Endodermal cell (in vitro differentiated cells): Measurements from ENCODE around the gene POMGNT1. TPM values are rescaled to one million over a fixed set of nuclear protein-coding genes. Genes with fewer than 3 reads are reported as not detected.

Source experiments
- DNase-seq: peaks from one replicate; pipeline ENCODE4 v3.0.0-alpha.2; 2017
- H3K27ac ChIP-seq: 2 replicates; pipeline ENCODE4 v1.5.1; 2013; ENCODE audit warnings: mild to moderate bottlenecking, low read depth, low read length, moderate library complexity
- H3K27me3 ChIP-seq: 2 replicates; pipeline ENCODE4 v1.6.1; 2013; ENCODE audit warnings: mild to moderate bottlenecking, low read length, moderate library complexity; ENCODE audit not compliant: insufficient read depth, control insufficient read depth, poor library complexity, severe bottlenecking
- H3K36me3 ChIP-seq: 2 replicates; pipeline ENCODE4 v1.7.0; 2013; ENCODE audit warnings: mild to moderate bottlenecking, low read length, moderate library complexity; ENCODE audit not compliant: control insufficient read depth, insufficient read depth
- H3K4me1 ChIP-seq: one replicate; pipeline ENCODE4 v1.7.0; 2013; ENCODE audit warnings: low read length; ENCODE audit not compliant: control insufficient read depth, insufficient read depth
- H3K4me3 ChIP-seq: 2 replicates; pipeline ENCODE4 v1.5.1; 2013; ENCODE audit warnings: mild to moderate bottlenecking, low read length, moderate library complexity
- H3K9ac ChIP-seq: 2 replicates; pipeline ENCODE4 v1.6.1; 2013; ENCODE audit warnings: mild to moderate bottlenecking, low read length, moderate library complexity; ENCODE audit not compliant: poor library complexity, severe bottlenecking; ENCODE audit errors: extremely low read depth
- H3K9me3 ChIP-seq: 2 replicates; pipeline ENCODE4 v1.6.1; 2013; ENCODE audit warnings: mild to moderate bottlenecking, low read length, moderate library complexity; ENCODE audit not compliant: control insufficient read depth
- H3K27ac Mint-ChIP-seq: 2 replicates; pipeline ENCODE4 v1.8.0; 2020; ENCODE audit warnings: mixed read lengths
- H3K27me3 Mint-ChIP-seq: 2 replicates; pipeline ENCODE4 v1.8.0; 2021; ENCODE audit warnings: mild to moderate bottlenecking, mixed read lengths; ENCODE audit not compliant: insufficient read depth
- H3K36me3 Mint-ChIP-seq: 2 replicates; pipeline ENCODE4 v1.8.0; 2020; ENCODE audit warnings: low read depth, mixed read lengths
- H3K4me1 Mint-ChIP-seq: 2 replicates; pipeline ENCODE4 v1.8.0; 2020; ENCODE audit warnings: mixed read lengths
- H3K4me3 Mint-ChIP-seq: 2 replicates; pipeline ENCODE4 v1.8.0; 2020; ENCODE audit warnings: mild to moderate bottlenecking, moderate library complexity, mixed read lengths
- H3K9me3 Mint-ChIP-seq: 2 replicates; pipeline ENCODE4 v1.8.0; 2020; ENCODE audit warnings: mild to moderate bottlenecking, mixed read lengths
- WGBS, 2 experiments: methylation state at CpG; one replicate each; pipeline versions ENCODE4 v1.1.5 to v1.1.7; 2013; ENCODE audit warnings: missing lambda C conversion rate in 2 of 2, mixed read lengths in 1 of 2; ENCODE audit not compliant: insufficient coverage in 1 of 2, insufficient read length in 1 of 2; 5-methylcytosine and 5-hydroxymethylcytosine counted together
- total RNA-seq, 2 donors: library from RNA; stranded (reverse); fragmentation: NEBNext Ultra II Directional in 1 of 2; extraction: Animal tissue kit (Norgen Biotek cat#: 25700) in 1 of 2; gene quantifications; 2 replicates in 1 of 2; 3 replicates in 1 of 2; pipeline ENCODE4 v1.2.1, GENCODE V29; 2021
- TF ChIP-seq, protein P1 (sequence below): fragments of 200-600 bp; sonication (generic); conservative IDR thresholded peaks from 2 replicates; pipeline ENCODE4 v1.5.0; 2021; ENCODE audit warnings: antibody characterized with exemption, mild to moderate bottlenecking

Gene POMGNT1
- total RNA-seq, 2 donors from 2014 or later, result 101 TPM

DNA sequence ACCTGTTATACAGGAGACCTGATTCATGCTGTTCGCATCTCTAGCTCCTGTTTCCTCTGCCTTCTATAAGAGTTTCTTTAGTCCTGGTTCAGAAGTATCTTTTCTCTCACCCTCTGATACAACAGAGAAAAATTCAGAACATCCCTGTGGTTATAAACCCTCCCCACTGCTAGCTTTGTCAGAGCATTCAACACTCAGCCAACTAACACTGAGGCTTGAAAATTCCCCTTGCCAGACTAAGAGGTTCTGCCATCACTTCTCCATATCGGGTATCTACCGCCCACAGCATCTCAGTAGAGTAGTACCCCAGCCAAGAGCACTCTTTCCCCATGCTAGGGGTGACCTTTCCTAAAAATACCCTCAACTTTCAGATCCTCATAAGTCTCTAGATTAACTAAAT, 46.2 kb downstream of the POMGNT1 start:
- Mint-ChIP-seq H3K36me3 (no peaks in the 10 kb centered on the region), H3K27ac (no peak overlapping the region), H3K9me3 (no peaks in the 10 kb centered on the region), H3K27me3 (no peaks in the 10 kb centered on the region), H3K4me1 (peaks cover 1% of the 10 kb centered on the region), H3K4me3 (no peak overlapping the region)
- H3K9me3 ChIP-seq, result no peaks in the 10 kb centered on the region
- H3K9ac ChIP-seq, result no peak overlapping the region
- DNase-seq, result no peak
- no peaks in the 10 kb centered on the region for H3K27me3 ChIP-seq
- no peaks in the 10 kb centered on the region for H3K36me3 ChIP-seq
- no peak overlapping the region for H3K4me3 ChIP-seq
- TF ChIP-seq, protein P1, sequence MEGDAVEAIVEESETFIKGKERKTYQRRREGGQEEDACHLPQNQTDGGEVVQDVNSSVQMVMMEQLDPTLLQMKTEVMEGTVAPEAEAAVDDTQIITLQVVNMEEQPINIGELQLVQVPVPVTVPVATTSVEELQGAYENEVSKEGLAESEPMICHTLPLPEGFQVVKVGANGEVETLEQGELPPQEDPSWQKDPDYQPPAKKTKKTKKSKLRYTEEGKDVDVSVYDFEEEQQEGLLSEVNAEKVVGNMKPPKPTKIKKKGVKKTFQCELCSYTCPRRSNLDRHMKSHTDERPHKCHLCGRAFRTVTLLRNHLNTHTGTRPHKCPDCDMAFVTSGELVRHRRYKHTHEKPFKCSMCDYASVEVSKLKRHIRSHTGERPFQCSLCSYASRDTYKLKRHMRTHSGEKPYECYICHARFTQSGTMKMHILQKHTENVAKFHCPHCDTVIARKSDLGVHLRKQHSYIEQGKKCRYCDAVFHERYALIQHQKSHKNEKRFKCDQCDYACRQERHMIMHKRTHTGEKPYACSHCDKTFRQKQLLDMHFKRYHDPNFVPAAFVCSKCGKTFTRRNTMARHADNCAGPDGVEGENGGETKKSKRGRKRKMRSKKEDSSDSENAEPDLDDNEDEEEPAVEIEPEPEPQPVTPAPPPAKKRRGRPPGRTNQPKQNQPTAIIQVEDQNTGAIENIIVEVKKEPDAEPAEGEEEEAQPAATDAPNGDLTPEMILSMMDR, result no peak
- H3K27ac ChIP-seq, result no peak overlapping the region
- WGBS, 2 experiments, result 98 to 100% methylated on average over 2 to 3 of the region's 3 CpGs
- H3K4me1 ChIP-seq, result no peaks in the 10 kb centered on the region

DNA sequence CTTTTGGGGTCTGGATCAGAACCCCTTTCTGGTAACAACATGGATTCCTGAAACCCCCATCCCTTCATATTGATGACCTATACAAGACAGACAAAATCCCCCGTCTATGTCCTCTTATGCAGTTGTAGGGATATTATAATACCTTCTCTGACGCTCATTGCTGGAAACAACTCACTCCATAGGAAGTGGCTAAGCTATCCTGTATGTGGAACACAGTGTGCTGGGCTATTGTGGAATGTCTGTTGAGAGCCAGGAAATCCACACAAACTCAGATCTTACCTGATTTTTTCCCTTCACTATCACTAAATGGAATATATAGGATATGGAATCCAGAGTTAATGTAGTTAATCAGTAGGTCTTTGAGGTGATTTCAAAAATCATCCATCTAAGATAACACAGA, 48.1 kb downstream of the POMGNT1 start:
- Histone ChIP-seq H3K36me3 (no peaks in the 10 kb centered on the region), H3K27ac (no peak overlapping the region), H3K4me3 (no peak overlapping the region), H3K4me1 (no peaks in the 10 kb centered on the region), H3K9ac (no peak overlapping the region), H3K27me3 (no peaks in the 10 kb centered on the region), H3K9me3 (no peaks in the 10 kb centered on the region)
- Mint-ChIP-seq H3K27ac (no peak overlapping the region), H3K27me3 (no peaks in the 10 kb centered on the region), H3K9me3 (no peaks in the 10 kb centered on the region), H3K4me1 (peaks cover 1% of the 10 kb centered on the region), H3K36me3 (no peaks in the 10 kb centered on the region), H3K4me3 (no peak overlapping the region)
- TF ChIP-seq, protein P1, result no peak
- 90 to 100% methylated on average over 1 to 2 of the region's 2 CpGs for WGBS, 2 experiments
- DNase-seq, result no peak

DNA sequence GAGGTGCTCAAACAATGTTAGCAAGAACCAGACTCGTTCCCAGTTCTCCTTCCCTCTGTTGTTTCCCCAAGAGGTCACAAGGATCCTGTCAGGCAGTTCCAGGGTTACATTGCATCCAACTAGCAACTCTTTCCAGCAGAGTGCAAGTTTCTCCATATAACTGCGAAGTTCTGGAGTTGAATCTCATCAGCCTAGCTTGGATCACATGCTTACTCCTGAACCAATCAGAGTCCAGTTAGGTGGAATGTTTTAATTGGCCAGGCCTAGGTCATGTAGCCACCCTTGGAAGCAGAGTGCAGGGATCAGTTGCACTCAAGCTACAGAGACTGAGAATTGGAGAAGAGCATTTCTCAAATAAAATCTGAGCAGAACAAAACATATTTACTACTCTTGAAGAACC, 49.9 kb downstream of the POMGNT1 start:
- Mint-ChIP-seq H3K4me1 (peaks cover 1% of the 10 kb centered on the region), H3K4me3 (no peak overlapping the region), H3K9me3 (no peaks in the 10 kb centered on the region), H3K27me3 (no peaks in the 10 kb centered on the region), H3K27ac (no peak overlapping the region), H3K36me3 (no peaks in the 10 kb centered on the region)
- no peaks in the 10 kb centered on the region for H3K36me3 ChIP-seq
- no peak for DNase-seq
- no peaks in the 10 kb centered on the region for H3K9me3 ChIP-seq
- WGBS, 2 experiments, result 88 to 93% methylated on average over 2 of the region's 2 CpGs
- no peaks in the 10 kb centered on the region for H3K27me3 ChIP-seq
- TF ChIP-seq, protein P1, result no peak
- H3K27ac ChIP-seq, result no peak overlapping the region
- no peak overlapping the region for H3K4me3 ChIP-seq
- no peak overlapping the region for H3K9ac ChIP-seq
- H3K4me1 ChIP-seq, result no peaks in the 10 kb centered on the region

Other genes starting within 250 kb of the POMGNT1 start
- 10 to 100 TPM; 18.4 to 19.0 TPM for gene PIK3R3, start 65.8 kb downstream of the POMGNT1 start, total RNA-seq
- not detected for gene TSPAN1, start 23.3 kb downstream of the POMGNT1 start, total RNA-seq
- not detected for gene P3R3URF, start 21.9 kb downstream of the POMGNT1 start, total RNA-seq
- gene LURAP1, start 4.9 kb upstream of the POMGNT1 start, total RNA-seq, result 1 to 10 TPM; 3.5 to 6.0 TPM
- 10 to 100 TPM; 38.6 to 58.3 TPM for gene RAD54L, start 49.3 kb upstream of the POMGNT1 start, total RNA-seq
- gene LRRC41, start 105.2 kb upstream of the POMGNT1 start, total RNA-seq, result 10 to 100 TPM; 74.2 to 88.9 TPM
- 100 to 1,000 TPM; 375 to 400 TPM for gene UQCRH, start 105.3 kb upstream of the POMGNT1 start, total RNA-seq
- gene NSUN4, start 142.4 kb upstream of the POMGNT1 start, total RNA-seq, result 10 to 100 TPM; 16.3 to 19.0 TPM
- gene FAAH, start 195.9 kb upstream of the POMGNT1 start, total RNA-seq, result 10 to 100 TPM; 27.1 to 56.6 TPM